ENCODE results near the gene PAN2.
A peak's percentile ranks its signal among the peaks of the same experiment; 100 is the strongest.
"Not testable (repeated sequence)": the region's sequence is repeated elsewhere in the genome, so short reads cannot be mapped to it uniquely, and the experiment has no call there.

Gene PAN2

DNA sequence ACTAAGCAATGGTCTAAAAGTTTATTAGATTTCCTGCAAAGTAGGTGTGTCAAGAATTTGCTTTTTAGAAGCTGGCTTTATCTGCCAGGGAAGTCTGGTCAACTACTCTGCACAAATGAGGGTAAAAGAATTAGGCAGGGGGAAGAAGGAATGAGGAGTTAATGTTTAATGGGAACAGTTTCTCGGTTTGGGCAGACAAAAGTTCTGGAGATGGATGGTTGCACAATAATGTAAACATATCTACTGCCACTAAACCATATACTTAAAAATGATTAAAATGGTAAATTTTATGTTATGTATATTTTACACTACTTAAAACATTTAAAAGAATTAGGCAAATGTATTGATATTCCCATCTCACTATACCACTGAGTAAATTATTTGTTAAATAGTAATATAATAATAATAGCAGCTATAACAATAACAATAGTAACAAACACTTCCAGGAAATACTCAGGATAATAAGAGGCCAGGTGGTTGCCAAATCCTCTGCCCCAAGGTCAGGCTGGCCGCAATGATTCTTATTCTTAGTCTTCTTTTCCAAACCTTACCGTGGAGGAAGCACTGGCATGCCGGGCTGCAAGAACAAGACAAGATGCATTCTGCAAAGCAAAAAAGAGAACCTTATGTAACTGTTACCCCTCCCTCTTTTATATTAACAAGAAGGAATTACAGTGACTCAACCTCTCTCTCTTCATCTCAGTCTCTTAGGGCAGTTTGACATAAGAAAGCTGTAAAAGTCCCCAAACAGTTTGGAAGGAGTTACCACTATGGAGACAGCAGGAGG lies 47.6 kb downstream of the PAN2 start:
- H3K27ac ChIP-seq = no peak overlapping the region
- TF ChIP-seq, protein P1, sequence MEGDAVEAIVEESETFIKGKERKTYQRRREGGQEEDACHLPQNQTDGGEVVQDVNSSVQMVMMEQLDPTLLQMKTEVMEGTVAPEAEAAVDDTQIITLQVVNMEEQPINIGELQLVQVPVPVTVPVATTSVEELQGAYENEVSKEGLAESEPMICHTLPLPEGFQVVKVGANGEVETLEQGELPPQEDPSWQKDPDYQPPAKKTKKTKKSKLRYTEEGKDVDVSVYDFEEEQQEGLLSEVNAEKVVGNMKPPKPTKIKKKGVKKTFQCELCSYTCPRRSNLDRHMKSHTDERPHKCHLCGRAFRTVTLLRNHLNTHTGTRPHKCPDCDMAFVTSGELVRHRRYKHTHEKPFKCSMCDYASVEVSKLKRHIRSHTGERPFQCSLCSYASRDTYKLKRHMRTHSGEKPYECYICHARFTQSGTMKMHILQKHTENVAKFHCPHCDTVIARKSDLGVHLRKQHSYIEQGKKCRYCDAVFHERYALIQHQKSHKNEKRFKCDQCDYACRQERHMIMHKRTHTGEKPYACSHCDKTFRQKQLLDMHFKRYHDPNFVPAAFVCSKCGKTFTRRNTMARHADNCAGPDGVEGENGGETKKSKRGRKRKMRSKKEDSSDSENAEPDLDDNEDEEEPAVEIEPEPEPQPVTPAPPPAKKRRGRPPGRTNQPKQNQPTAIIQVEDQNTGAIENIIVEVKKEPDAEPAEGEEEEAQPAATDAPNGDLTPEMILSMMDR (conservative IDR thresholded peaks at IDR 0.05) = no peak

DNA sequence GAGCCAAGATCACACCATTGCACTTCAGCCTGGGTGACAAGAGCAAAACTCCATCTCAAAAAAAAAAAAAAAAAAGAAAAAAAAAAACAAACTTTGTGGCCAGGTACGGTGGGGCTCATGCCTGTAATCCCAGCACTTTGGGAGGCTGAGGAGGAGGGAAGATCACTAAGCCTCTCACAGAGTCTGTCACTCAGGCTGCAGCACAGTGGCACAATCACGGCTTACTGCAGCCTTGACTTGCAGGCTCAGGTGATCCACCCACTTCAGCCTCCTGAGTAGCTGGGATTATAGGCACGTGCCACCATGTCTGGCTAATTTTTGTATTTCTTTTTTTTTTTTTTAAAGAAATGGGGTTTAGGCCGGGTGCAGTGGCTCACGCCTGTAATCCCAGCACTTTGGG lies 49.5 kb downstream of the PAN2 start:
- not testable (repeated sequence) for H3K27ac ChIP-seq

DNA sequence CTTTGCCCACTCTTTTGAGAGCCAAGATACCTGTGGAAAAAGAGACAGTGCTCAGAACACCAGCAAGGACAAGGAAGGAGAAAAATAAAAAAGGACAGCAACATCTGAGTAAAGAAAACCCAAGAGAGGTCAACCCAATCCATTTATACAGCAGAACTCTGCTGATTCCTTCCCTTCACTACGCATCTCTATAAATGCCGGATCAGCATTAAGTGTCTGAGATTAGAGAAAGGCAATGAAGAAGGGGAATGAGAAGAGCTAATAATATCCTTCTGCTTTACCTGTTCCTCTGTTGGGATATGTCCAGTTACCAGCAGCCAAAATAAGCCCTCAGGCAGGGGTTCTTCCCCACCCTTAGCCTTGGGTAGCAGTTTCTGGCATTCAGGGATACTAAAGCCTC lies 51.2 kb downstream of the PAN2 start:
- H3K27ac ChIP-seq = no peak overlapping the region
- TF ChIP-seq, protein P1 (conservative IDR thresholded peaks at IDR 0.05) = no peak

DNA sequence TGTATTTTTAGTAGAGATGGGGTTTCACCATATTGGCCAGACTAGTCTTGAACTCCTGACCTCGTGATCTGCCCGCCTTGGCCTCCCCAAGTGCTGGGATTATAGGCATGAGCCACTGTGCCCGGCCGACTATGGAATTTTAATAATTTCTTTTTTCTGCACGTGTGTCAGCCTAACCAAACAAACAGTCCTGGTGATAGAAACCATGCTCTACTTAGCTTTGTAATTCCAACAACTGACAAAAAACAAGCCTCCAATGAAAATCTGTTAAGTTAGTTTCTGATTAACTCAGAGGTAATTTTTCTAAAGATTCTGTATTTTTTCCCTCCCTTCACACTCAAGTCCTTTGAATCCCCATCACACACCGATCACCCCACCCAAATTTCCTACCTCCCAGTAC lies 51.8 kb downstream of the PAN2 start:
- no peak overlapping the region for H3K27ac ChIP-seq
- TF ChIP-seq, protein P1 (conservative IDR thresholded peaks at IDR 0.05) = no peak

DNA sequence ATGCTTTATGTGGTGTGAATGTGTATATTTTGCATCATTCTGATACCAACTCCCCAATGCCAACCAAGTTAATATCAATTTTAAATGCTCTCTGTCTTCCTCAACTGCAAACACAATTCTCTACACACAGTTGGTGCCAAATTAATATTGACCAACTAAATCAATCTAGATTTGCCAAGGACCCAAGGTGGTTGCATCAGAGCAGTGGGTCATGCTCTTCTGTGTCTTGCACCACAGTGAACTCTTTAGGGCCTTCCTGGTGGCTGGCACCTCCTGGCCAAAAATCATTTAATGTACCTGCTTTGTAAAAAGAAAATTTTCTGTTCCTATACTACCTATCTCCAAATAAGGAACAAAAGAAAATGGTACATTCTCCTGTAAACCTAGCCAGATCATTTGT lies 53.0 kb downstream of the PAN2 start:
- no peak overlapping the region for H3K27ac ChIP-seq
- TF ChIP-seq, protein P1 (conservative IDR thresholded peaks at IDR 0.05) = no peak

DNA sequence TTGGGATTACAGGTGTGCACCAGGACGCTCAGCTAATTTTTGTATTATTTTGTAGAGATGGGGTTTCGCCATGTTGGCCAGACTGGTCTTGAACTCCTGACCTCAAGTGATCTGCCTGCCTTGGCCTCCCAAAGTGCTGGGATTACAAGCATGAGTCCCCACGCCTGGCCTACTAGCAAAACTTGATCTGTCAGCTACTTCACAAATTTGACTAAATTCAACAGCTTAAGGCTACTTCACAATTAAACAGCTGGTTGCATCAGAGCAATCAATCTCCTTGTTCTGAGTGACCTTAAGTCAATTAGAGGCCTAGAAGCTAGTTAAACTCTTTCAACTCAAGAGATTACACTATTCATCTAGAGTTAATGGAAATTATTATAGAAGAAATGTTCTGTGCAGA lies 54.9 kb downstream of the PAN2 start:
- TF ChIP-seq, protein P1 (conservative IDR thresholded peaks at IDR 0.05) = no peak
- H3K27ac ChIP-seq = no peak overlapping the region

DNA sequence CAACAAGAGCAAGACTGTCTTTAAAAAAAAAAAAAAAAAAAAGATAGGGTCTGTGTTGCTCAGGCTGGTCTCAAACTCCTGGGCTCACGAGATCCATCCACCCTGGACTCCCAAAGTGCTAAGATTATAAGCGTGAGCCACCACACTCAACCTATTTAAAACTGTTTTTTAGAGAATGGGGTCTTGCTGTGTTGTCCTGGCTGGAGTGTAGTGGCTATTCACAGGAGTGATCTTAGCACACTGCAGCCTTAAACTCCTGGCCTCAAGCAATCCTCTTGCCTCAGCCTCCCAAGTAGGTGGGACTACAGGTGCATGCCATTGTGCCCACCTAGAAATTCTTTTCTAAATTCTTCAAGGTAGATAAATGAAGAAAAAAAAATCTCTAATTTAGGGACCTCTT lies 59.5 kb downstream of the PAN2 start:
- H3K27ac ChIP-seq = no peak overlapping the region
- TF ChIP-seq, protein P1 (conservative IDR thresholded peaks at IDR 0.05) = no peak

DNA sequence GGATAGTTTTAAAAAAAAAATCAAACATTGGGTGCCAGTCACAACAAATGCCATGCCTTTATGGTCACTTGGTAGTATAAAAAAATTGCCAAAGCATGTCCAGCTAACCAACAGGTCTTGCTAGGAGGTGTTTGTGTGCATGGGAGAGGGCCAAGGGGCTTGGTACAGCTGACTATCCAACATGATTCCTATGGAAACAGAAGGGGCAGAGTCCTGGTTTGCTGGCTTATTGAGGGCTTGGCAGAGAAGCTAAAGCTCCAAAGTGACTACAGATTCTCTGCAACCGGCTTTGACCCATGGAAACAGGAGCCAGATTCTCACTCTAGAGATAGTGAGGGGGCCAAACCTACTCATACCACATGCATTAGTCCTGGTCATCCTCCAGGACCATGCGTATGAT lies 61.3 kb downstream of the PAN2 start:
- H3K27ac ChIP-seq = not testable (repeated sequence)

DNA sequence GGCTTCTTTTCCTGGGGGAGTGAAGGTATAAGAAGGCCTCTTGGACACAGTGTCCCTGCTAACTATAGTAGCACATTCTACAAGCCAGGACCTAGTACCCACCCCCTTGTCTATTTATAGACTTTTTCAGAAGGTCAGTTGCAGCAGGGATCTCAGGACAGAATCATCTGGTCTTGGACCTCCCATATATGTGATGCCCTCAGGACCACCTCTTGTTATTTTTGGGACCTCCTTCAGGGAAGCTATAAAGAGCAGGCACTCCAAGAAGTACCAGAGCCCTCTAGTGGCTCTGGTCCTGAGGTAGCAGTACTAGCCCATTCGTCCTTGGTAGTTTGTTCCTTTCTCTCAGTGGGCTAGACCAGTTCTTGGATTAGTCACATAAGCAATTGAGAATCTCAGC lies 62.8 kb downstream of the PAN2 start:
- TF ChIP-seq, protein P1 (conservative IDR thresholded peaks at IDR 0.05) = peak; percentile 67
- H3K27ac ChIP-seq = no peak overlapping the region

All from VCaP (cell line).